Tongue (tissue), 2 donors: ENCODE data around the gene EPB41L1. TPM values are rescaled to one million over a fixed set of nuclear protein-coding genes. Genes with fewer than 3 reads are reported as not detected.
A peak's percentile ranks its signal among the peaks of the same experiment; 100 is the strongest.

Experiments used
- DNase-seq: peaks from one replicate; pipeline ENCODE4 v3.0.0-alpha.2; 2015
- total RNA-seq: library from RNA; depleted of rRNA; stranded (reverse); fragments of >200 nt; gene quantifications from one replicate; pipeline ENCODE4 v1.2.3, GENCODE V29; 2014

EPB41L1 gene
- total RNA-seq = 48.2 TPM

- DNase-seq = peak; percentile 45
Observed at GRCh38 chr20:36154700-36155628, at the start of gene EPB41L1. Gene EPB41L1, plus strand, starts transcription at chr20:36154740. Its CDS starts 19,038 bp downstream, at chr20:36173778.

- DNase-seq = no peak
Observed at GRCh38 chr20:36104856-36105255, 49.7 kb upstream of the EPB41L1 start.

- no peak for DNase-seq
Observed at GRCh38 chr20:36105711-36106226, 48.8 kb upstream of the EPB41L1 start.

GRCh38 chr20:36106606-36107005 lies 47.9 kb upstream of the EPB41L1 start:
- no peak for DNase-seq

- no peak for DNase-seq
Observed at GRCh38 chr20:36107881-36108280, 46.7 kb upstream of the EPB41L1 start.

- no peak for DNase-seq
Observed at GRCh38 chr20:36109251-36109947, 45.1 kb upstream of the EPB41L1 start.

GRCh38 chr20:36110994-36111393 lies 43.5 kb upstream of the EPB41L1 start:
- no peak for DNase-seq

- DNase-seq = peak; percentile 35
Observed at GRCh38 chr20:36112112-36112511, 42.4 kb upstream of the EPB41L1 start.

GRCh38 chr20:36113036-36113435 lies 41.5 kb upstream of the EPB41L1 start:
- DNase-seq = no peak

- peak; percentile 59 for DNase-seq
Observed at GRCh38 chr20:36113566-36114250, 40.8 kb upstream of the EPB41L1 start.

GRCh38 chr20:36114707-36115106 lies 39.8 kb upstream of the EPB41L1 start:
- DNase-seq = no peak

- DNase-seq = no peak
Observed at GRCh38 chr20:36115925-36116324, 38.6 kb upstream of the EPB41L1 start.

GRCh38 chr20:36116807-36117441 lies 37.6 kb upstream of the EPB41L1 start:
- DNase-seq = no peak

GRCh38 chr20:36117638-36118037 lies 36.9 kb upstream of the EPB41L1 start:
- no peak for DNase-seq

- DNase-seq = no peak
Observed at GRCh38 chr20:36118371-36118770, 36.2 kb upstream of the EPB41L1 start.

GRCh38 chr20:36119537-36119936 lies 35.0 kb upstream of the EPB41L1 start:
- no peak for DNase-seq

GRCh38 chr20:36120241-36120640 lies 34.3 kb upstream of the EPB41L1 start:
- DNase-seq = no peak

GRCh38 chr20:36120991-36121390 lies 33.5 kb upstream of the EPB41L1 start:
- DNase-seq = no peak

GRCh38 chr20:36121981-36122930 lies 32.3 kb upstream of the EPB41L1 start:
- DNase-seq = peak; percentile 56

GRCh38 chr20:36122931-36123288 lies 31.6 kb upstream of the EPB41L1 start:
- DNase-seq = no peak

GRCh38 chr20:36125097-36125496 lies 29.4 kb upstream of the EPB41L1 start:
- DNase-seq = no peak
